ENCODE measurements around the gene ESR1. TPM values are rescaled to one million over a fixed set of nuclear protein-coding genes. Genes with fewer than 3 reads are reported as not detected.

The ESR1 gene
- polyA plus RNA-seq, 3 donors = 0.12 to 0.24 (median 0.23) TPM

GRCh38 chr6:152001408-152001807 lies 193.9 kb downstream of the ESR1 start:
- Histone ChIP-seq H3K4me3 (replicated peaks in 1 of 3; ENCODE audit: low read depth in 2 of 3, low read length in 3 of 3) (no peak overlapping the region), H2AFZ (ENCODE audit: insufficient read depth, low read depth, low read length, poor library complexity, severe bottlenecking) (no peak overlapping the region), H3K4me1 (ENCODE audit: control insufficient read depth in 1 of 2, insufficient read depth in 2 of 2, low read length in 2 of 2) (no peaks in the 10 kb centered on the region), H3K36me3 (replicated peaks in 1 of 2; ENCODE audit: control insufficient read depth in 1 of 2, insufficient read depth in 2 of 2, low read length in 2 of 2) (no peaks in the 10 kb centered on the region), H3K79me2 (ENCODE audit: insufficient read depth, low read length) (no peaks in the 10 kb centered on the region), H3K27me3 (ENCODE audit: control insufficient read depth in 2 of 2, insufficient read depth in 2 of 2, low read length in 2 of 2) (no peaks in the 10 kb centered on the region), H4K20me1 (ENCODE audit: insufficient read depth, low read length) (no peaks in the 10 kb centered on the region), H3K4me2 (replicated peaks; ENCODE audit: extremely low read depth, low read length, poor library complexity, severe bottlenecking) (no peak overlapping the region), H3K27ac (ENCODE audit: low read depth in 1 of 2, low read length in 2 of 2) (no peak overlapping the region), H3K9me3 (replicated peaks in 1 of 2; ENCODE audit: control insufficient read depth in 1 of 2, insufficient read depth in 1 of 2, low read length in 2 of 2) (no peaks in the 10 kb centered on the region), H3K9ac (ENCODE audit: insufficient read depth, low read length, poor library complexity, severe bottlenecking) (no peak overlapping the region)
- no peak for DNase-seq
- no peak overlapping the region for H3K4me3 Mint-ChIP-seq
- peaks cover 0 to 2% (median 0%) of the 10 kb centered on the region in 7 donors for H3K9me3 Mint-ChIP-seq
- no peaks in the 10 kb centered on the region for H3K4me1 Mint-ChIP-seq
- intact Hi-C loops (cut with micrococcal nuclease) = no loop called here
- TF ChIP-seq CTCF (IDR thresholded peaks at IDR 0.05) = no peak
- H3K36me3 Mint-ChIP-seq = no peaks in the 10 kb centered on the region
- no peak overlapping the region for H3K27ac Mint-ChIP-seq
- peaks cover 0 to 2% (median 0%) of the 10 kb centered on the region in 3 donors for H3K27me3 Mint-ChIP-seq (ENCODE audit: low read depth in 3 of 3)

- no peaks in the 10 kb centered on the region for H3K4me1 Mint-ChIP-seq
- no peaks in the 10 kb centered on the region for H3K9me3 ChIP-seq (replicated peaks in 1 of 2; ENCODE audit: control insufficient read depth in 1 of 2, insufficient read depth in 1 of 2, low read length in 2 of 2)
- H3K4me3 Mint-ChIP-seq = no peak overlapping the region
- TF ChIP-seq CTCF (IDR thresholded peaks at IDR 0.05) = no peak
- DNase-seq = no peak
- H3K79me2 ChIP-seq (ENCODE audit: insufficient read depth, low read length) = no peaks in the 10 kb centered on the region
- no peaks in the 10 kb centered on the region for H3K27me3 ChIP-seq (ENCODE audit: control insufficient read depth in 2 of 2, insufficient read depth in 2 of 2, low read length in 2 of 2)
- H3K9me3 Mint-ChIP-seq = peaks cover 0 to 2% (median 0%) of the 10 kb centered on the region in 7 donors
- peaks cover 0 to 2% (median 0%) of the 10 kb centered on the region in 3 donors for H3K27me3 Mint-ChIP-seq (ENCODE audit: low read depth in 3 of 3)
- H2AFZ ChIP-seq (ENCODE audit: insufficient read depth, low read depth, low read length, poor library complexity, severe bottlenecking) = no peak overlapping the region
- no peaks in the 10 kb centered on the region for H3K4me1 ChIP-seq (ENCODE audit: control insufficient read depth in 1 of 2, insufficient read depth in 2 of 2, low read length in 2 of 2)
- no peak overlapping the region for H3K4me2 ChIP-seq (replicated peaks; ENCODE audit: extremely low read depth, low read length, poor library complexity, severe bottlenecking)
- no peak overlapping the region for H3K27ac Mint-ChIP-seq
- no peaks in the 10 kb centered on the region for H3K36me3 Mint-ChIP-seq
- WGBS (ENCODE audit: insufficient coverage) = 90% methylated on average over 4 of the region's 6 CpGs
- H3K27ac ChIP-seq (ENCODE audit: low read depth in 1 of 2, low read length in 2 of 2) = no peak overlapping the region
- intact Hi-C loops (cut with micrococcal nuclease) = no loop called here
- no peak overlapping the region for H3K9ac ChIP-seq (ENCODE audit: insufficient read depth, low read length, poor library complexity, severe bottlenecking)
- H3K4me3 ChIP-seq (replicated peaks in 1 of 3; ENCODE audit: low read depth in 2 of 3, low read length in 3 of 3) = no peak overlapping the region
- H3K36me3 ChIP-seq (replicated peaks in 1 of 2; ENCODE audit: control insufficient read depth in 1 of 2, insufficient read depth in 2 of 2, low read length in 2 of 2) = no peaks in the 10 kb centered on the region
- H4K20me1 ChIP-seq (ENCODE audit: insufficient read depth, low read length) = no peaks in the 10 kb centered on the region
These were observed 194.8 kb downstream of the ESR1 start for GRCh38 chr6:152002306-152002705.

Measured in CD14-positive monocyte (primary cell).